K562 (cell line): Measurements from ENCODE around the gene EPHB3. TPM values are rescaled to one million over a fixed set of nuclear protein-coding genes. Genes with fewer than 3 reads are reported as not detected.

ENCODE experiments used
- ATAC-seq: fragments of 200-7000 bp; cut with Tn5 transposase; 3 replicates; pipeline ENCODE4 v1.9.1; 2020; ENCODE audit warnings: moderate library complexity
- BruUV-seq: library from RNA; stranded (reverse); fragments of 400-500 nt; replicated peaks from 2 replicates; lab custom pipeline; 2021; lab: Mats Ljungman, UMichigan
- CTCF ChIA-PET: fragments of 300-600 bp; formaldehyde crosslinking; extraction: SDS; loops from one replicate; lab custom pipeline; 2021; ENCODE audit warnings: low intra/inter-chr PET ratio; lab: Yijun Ruan, JAX
- POLR2A ChIA-PET: fragments of 300-600, 350-650 bp; sonication (Branson Sonifier 250); formaldehyde crosslinking; extraction: SDS; loops from one replicate; lab custom pipeline; 2021; ENCODE audit warnings: antibody characterized with exemption, inconsistent platforms; lab: Yijun Ruan, JAX
- DNase-seq, 4 experiments: peaks; one replicate each; pipeline versions ENCODE4 v3.0.0 to v3.0.0-alpha.2; 2011 to 2018; ENCODE audit warnings: low spot score in 3 of 4, mixed read lengths in 3 of 4; ENCODE audit errors: extremely low read depth in 1 of 4
- FAIRE-seq: peaks from 2 replicates; lab custom pipeline; 2011; peaks lifted over from hg19 to GRCh38; lab: Jason Lieb, UNC
- H2AFZ ChIP-seq: 2 replicates; pipeline ENCODE4 v1.6.0; 2011; ENCODE audit warnings: low read depth, low read length, control low read depth, inconsistent platforms
- H3K27ac ChIP-seq: fragments of 200-600 bp; 3 replicates; pipeline ENCODE4 v1.8.0; 2011; ENCODE audit warnings: low read depth, mild to moderate bottlenecking, control low read depth, inconsistent platforms, low read length, moderate library complexity, mixed read lengths; ENCODE audit errors: extremely low read depth
- H3K27me3 ChIP-seq, 2 experiments: fragments of 300-600 bp in 1 of 2; 2 replicates in 1 of 2; 3 replicates in 1 of 2; pipeline versions ENCODE4 v1.6.0 to v1.8.0; 2011; ENCODE audit warnings: inconsistent platforms in 2 of 2, low read length in 2 of 2, mild to moderate bottlenecking in 1 of 2, mixed read lengths in 1 of 2, moderate library complexity in 1 of 2; ENCODE audit not compliant: control insufficient read depth in 2 of 2, insufficient read depth in 2 of 2
- H3K36me3 ChIP-seq: fragments of 300-600 bp; 3 replicates; pipeline ENCODE4 v1.8.0; 2011; ENCODE audit warnings: mild to moderate bottlenecking, low read length, inconsistent platforms; ENCODE audit not compliant: control insufficient read depth, insufficient read depth
- H3K4me1 ChIP-seq, 2 experiments: fragments of 200-600 bp in 1 of 2; replicated peaks in 1 of 2; 2 replicates in 1 of 2; 3 replicates in 1 of 2; pipeline versions ENCODE4 v1.5.1 to v1.8.0; 2011; ENCODE audit warnings: inconsistent platforms in 2 of 2, low read length in 2 of 2, mild to moderate bottlenecking in 1 of 2, mixed read lengths in 1 of 2, moderate library complexity in 1 of 2; ENCODE audit not compliant: control insufficient read depth in 2 of 2, insufficient read depth in 2 of 2
- H3K4me2 ChIP-seq: 2 replicates; pipeline ENCODE4 v1.6.1; 2011; ENCODE audit warnings: low read length, control low read depth, inconsistent platforms, mixed read lengths; ENCODE audit not compliant: insufficient read depth
- H3K4me3 ChIP-seq: fragments of 200-600 bp; sonication (generic), shearing (Covaris generic); 2 replicates; pipeline ENCODE4 v1.5.1; 2016; ENCODE audit warnings: control low read depth, inconsistent platforms
- H3K79me2 ChIP-seq: fragments of 200-600 bp; 3 replicates; pipeline ENCODE4 v1.8.0; 2011; ENCODE audit warnings: low read length, inconsistent platforms; ENCODE audit not compliant: control insufficient read depth, insufficient read depth
- H3K9ac ChIP-seq, 2 experiments: 2 replicates each; pipeline versions ENCODE4 v1.6.0 to v1.6.1; 2011; ENCODE audit warnings: low read depth in 2 of 2, low read length in 2 of 2, control low read depth in 1 of 2, inconsistent platforms in 1 of 2, mild to moderate bottlenecking in 1 of 2, mixed read lengths in 1 of 2; ENCODE audit not compliant: insufficient read depth in 1 of 2
- H3K9me1 ChIP-seq: one replicate; pipeline ENCODE4 v1.6.0; 2011; ENCODE audit warnings: inconsistent platforms, mild to moderate bottlenecking, low read length, moderate library complexity; ENCODE audit not compliant: control insufficient read depth, insufficient read depth
- H3K9me3 ChIP-seq: replicated peaks from 2 replicates; pipeline ENCODE4 v1.5.1; 2011; ENCODE audit warnings: low read depth, low read length, inconsistent platforms; ENCODE audit not compliant: control insufficient read depth, insufficient read depth
- H4K20me1 ChIP-seq: replicated peaks from 2 replicates; pipeline ENCODE4 v1.6.1; 2011; ENCODE audit warnings: low read length, inconsistent platforms, mixed read lengths; ENCODE audit not compliant: control insufficient read depth, insufficient read depth
- ERF ChIP-seq: fragments of 450-650 bp; formaldehyde crosslinking; IDR thresholded peaks from 2 replicates; pipeline ENCODE4 v1.4.0; 2020; ENCODE audit warnings: mild to moderate bottlenecking, mixed read lengths
- FOSL1 ChIP-seq: fragments of 200-800 bp; sonication (Bioruptor generic); conservative IDR thresholded peaks from 2 replicates; pipeline ENCODE4 v1.6.1; 2016; ENCODE audit warnings: missing genetic modification characterization, missing compliant biosample characterization
- ILK ChIP-seq: fragments of 450-650 bp; IDR thresholded peaks from 2 replicates; pipeline ENCODE4 v1.6.1; 2016; ENCODE audit warnings: missing genetic modification characterization, low read depth, mild to moderate bottlenecking, missing compliant biosample characterization, moderate library complexity, borderline replicate concordance
- JUND ChIP-seq, 2 experiments: IDR thresholded peaks; 2 replicates in 1 of 2; 3 replicates in 1 of 2; pipeline ENCODE4 v1.6.1; 2011; ENCODE audit warnings: borderline replicate concordance in 2 of 2, low read depth in 2 of 2, low read length in 2 of 2, improper control_type of control experiment in 1 of 2, missing biosample characterization in 1 of 2, missing genetic modification characterization in 1 of 2, missing genetic modification reagents in 1 of 2
- MLX ChIP-seq, 2 experiments: fragments of 450-650 bp in 1 of 2; sonication (generic) in 1 of 2; formaldehyde crosslinking; conservative IDR thresholded peaks; 2 replicates each; pipeline versions ENCODE4 v1.4.0 to v1.8.1; 2020 to 2022; ENCODE audit warnings: mild to moderate bottlenecking in 1 of 2, missing genetic modification reagents in 1 of 2
- NR2C2 ChIP-seq, 2 experiments: fragments of 200-800 bp in 1 of 2; sonication (Bioruptor generic) in 1 of 2; sonication (generic) in 1 of 2; formaldehyde crosslinking in 1 of 2; IDR thresholded peaks; 2 replicates each; pipeline versions ENCODE4 v1.6.1 to v1.8.0; 2016 to 2022; ENCODE audit warnings: mild to moderate bottlenecking in 1 of 2, missing compliant biosample characterization in 1 of 2, missing genetic modification characterization in 1 of 2, missing genetic modification reagents in 1 of 2
- NR3C1 ChIP-seq: sonication (generic); formaldehyde crosslinking; IDR thresholded peaks from 2 replicates; pipeline ENCODE4 v1.8.1; 2022; ENCODE audit warnings: missing genetic modification reagents
- PPARD ChIP-seq: fragments of 250-450 bp; sonication (Bioruptor Pico); IDR thresholded peaks from 2 replicates; pipeline ENCODE4 v1.8.0; 2022; ENCODE audit warnings: inconsistent platforms, mild to moderate bottlenecking, moderate library complexity
- RBM25 ChIP-seq: fragments of 200-400 bp; formaldehyde crosslinking; IDR thresholded peaks from 2 replicates; pipeline ENCODE4 v1.6.1; 2018; ENCODE audit warnings: low read length, low read depth, moderate library complexity; ENCODE audit not compliant: severe bottlenecking
- ZNF239 ChIP-seq: fragments of 250-450 bp; sonication (Bioruptor Pico); IDR thresholded peaks from 2 replicates; pipeline ENCODE4 v1.4.0; 2020; ENCODE audit warnings: mild to moderate bottlenecking
- WGBS: fragments of 100-300 bp; shearing (Covaris generic); methylation state at CpG from one replicate; pipeline ENCODE4 v1.1.6; 2016; ENCODE audit warnings: low coverage, mixed read lengths; ENCODE audit not compliant: insufficient coverage; ENCODE audit errors: missing lambda C conversion rate; 5-methylcytosine and 5-hydroxymethylcytosine counted together
- in situ Hi-C: fragments of 300-500 bp; cut with MboI; formaldehyde crosslinking; loops from 4 replicates; pipeline ENCODE4 v1.15.0; 2018; ENCODE audit warnings: inconsistent platforms, mixed read lengths
- intact Hi-C: fragments of 100-400 bp; cut with micrococcal nuclease; formaldehyde crosslinking; loops from 2 replicates; pipeline ENCODE4 v1.14.2; 2022
- polyA plus RNA-seq, 8 experiments: library from polyadenylated mRNA; depleted of rRNA in 4 of 8; stranded (reverse) in 5 of 8; unstranded in 3 of 8; fragments of >200 nt; fragmentation: Nextera tagmentation in 2 of 8; fragmentation: Illumina TruSeq in 1 of 8; extraction: Ambion mirVana in 2 of 8; extraction: Trizol in 1 of 8; gene quantifications; 2 replicates each; pipeline versions ENCODE4 v1.2.1 to v1.2.3, GENCODE V29; 2011 to 2014; ENCODE audit warnings: inconsistent platforms in 1 of 8, missing spikeins in 1 of 8
- total RNA-seq, 7 experiments: library from RNA; depleted of rRNA in 6 of 7; stranded (reverse); fragments of >200 nt in 6 of 7; fragmentation: Illumina TruSeq in 2 of 7; extraction: Trizol in 2 of 7; gene quantifications; 2 replicates each; pipeline versions ENCODE4 v1.2.1 to v1.2.3, GENCODE V29; 2011 to 2021; ENCODE audit warnings: low replicate concordance in 1 of 7
- TF ChIP-seq, protein P1 (sequence below), 2 experiments: fragments of 450-650 bp in 1 of 2; IDR thresholded peaks; 2 replicates each; pipeline ENCODE4 v1.6.1; 2011 to 2017; ENCODE audit warnings: low read depth in 2 of 2, antibody characterized with exemption in 1 of 2, borderline replicate concordance in 1 of 2, low read length in 1 of 2, mild to moderate bottlenecking in 1 of 2, mixed read lengths in 1 of 2; ENCODE audit not compliant: control insufficient read depth in 1 of 2
- TF ChIP-seq, protein P2 (sequence below): fragments of 250-450 bp; sonication (Bioruptor Pico); IDR thresholded peaks from 2 replicates; pipeline ENCODE4 v1.8.0; 2021; ENCODE audit warnings: borderline replicate concordance, mild to moderate bottlenecking, moderate library complexity; ENCODE audit not compliant: poor library complexity, severe bottlenecking

EPHB3 gene
- total and polyA plus RNA-seq, 9 of the 15 experiments (the other 6 are each of a cell fraction or from before 2014, with no cell fraction given) = not detected

DNA sequence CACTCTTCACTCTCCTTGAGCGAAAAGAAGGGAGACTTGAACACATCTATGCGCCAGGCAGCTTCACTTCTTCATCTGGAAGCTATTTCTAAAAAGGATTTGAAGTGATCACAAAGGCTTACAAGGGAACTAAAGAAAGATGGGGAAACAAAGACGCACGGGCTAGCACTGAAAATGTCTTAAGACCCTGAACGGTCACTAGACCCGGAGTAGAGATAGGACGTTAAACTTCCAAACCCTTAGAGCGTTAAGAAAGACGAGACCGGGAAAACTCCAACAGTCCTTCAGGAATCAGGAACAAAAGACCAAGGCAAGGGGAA, 47.5 kb upstream of the EPHB3 start (continued):
- TF ChIP-seq, protein P1, sequence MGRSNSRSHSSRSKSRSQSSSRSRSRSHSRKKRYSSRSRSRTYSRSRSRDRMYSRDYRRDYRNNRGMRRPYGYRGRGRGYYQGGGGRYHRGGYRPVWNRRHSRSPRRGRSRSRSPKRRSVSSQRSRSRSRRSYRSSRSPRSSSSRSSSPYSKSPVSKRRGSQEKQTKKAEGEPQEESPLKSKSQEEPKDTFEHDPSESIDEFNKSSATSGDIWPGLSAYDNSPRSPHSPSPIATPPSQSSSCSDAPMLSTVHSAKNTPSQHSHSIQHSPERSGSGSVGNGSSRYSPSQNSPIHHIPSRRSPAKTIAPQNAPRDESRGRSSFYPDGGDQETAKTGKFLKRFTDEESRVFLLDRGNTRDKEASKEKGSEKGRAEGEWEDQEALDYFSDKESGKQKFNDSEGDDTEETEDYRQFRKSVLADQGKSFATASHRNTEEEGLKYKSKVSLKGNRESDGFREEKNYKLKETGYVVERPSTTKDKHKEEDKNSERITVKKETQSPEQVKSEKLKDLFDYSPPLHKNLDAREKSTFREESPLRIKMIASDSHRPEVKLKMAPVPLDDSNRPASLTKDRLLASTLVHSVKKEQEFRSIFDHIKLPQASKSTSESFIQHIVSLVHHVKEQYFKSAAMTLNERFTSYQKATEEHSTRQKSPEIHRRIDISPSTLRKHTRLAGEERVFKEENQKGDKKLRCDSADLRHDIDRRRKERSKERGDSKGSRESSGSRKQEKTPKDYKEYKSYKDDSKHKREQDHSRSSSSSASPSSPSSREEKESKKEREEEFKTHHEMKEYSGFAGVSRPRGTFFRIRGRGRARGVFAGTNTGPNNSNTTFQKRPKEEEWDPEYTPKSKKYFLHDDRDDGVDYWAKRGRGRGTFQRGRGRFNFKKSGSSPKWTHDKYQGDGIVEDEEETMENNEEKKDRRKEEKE (IDR thresholded peaks at IDR 0.05; ENCODE audit: borderline replicate concordance in 1 of 2, control insufficient read depth in 1 of 2, low read depth in 2 of 2, low read length in 1 of 2) = no peak

DNA sequence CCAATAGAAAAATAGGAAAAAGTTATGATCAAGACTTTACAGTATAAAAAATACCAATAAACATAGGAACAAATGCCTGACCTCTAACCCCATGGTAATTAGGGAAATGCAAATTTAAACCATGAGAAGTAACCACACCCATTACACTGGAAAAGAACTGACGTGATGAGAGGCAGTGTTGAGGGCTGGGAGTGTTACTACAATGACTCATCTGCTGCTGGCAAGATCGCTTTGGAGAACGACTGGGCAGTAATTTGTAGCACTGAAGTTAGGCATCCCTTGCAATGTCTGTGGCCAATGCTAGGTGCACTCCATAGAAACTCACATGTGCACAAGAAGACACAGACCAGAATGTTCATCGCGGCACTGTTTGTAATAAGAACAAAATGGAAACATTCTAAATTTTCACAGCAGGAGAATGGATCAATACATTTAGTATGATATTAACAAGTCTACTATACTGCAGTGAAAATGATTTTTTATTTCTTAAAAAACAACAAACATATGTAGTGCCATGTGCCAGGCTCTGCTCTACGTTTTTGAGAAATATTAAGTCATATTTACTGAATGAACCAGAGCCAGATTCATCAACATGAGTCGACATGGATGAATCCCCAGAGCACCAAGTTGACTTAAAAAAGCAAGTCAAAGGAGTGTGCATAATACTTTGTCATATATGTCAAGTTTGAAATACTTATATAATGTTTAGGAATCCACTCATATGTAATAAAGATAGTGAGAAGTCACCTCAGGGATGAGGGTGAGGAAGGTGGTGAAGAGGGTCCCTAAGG, 37.6 kb upstream of the EPHB3 start:
- H3K4me1 ChIP-seq = peaks cover 0 to 11% of the 10 kb centered on the region in 2 experiments; a peak in 2 of 5 replicates
- no peak overlapping the region for H3K27ac ChIP-seq
- H3K27me3 ChIP-seq = peaks cover 27 to 39% of the 10 kb centered on the region in 2 experiments
- DNase-seq (peak in 3 of 4 experiments; percentile 26 to 48 (median 40)), ATAC-seq (peak; percentile 94), FAIRE-seq (peak; percentile 70)
- H3K4me3 ChIP-seq = no peak overlapping the region
- H3K9me3 ChIP-seq = no peaks in the 10 kb centered on the region
- CTCF ChIA-PET = interaction anchor here (0.5 kb wide), 1 partner anchor 113 kb away, joined by 4 read pairs; no protein-coding TSS in a partner anchor
- no peaks in the 10 kb centered on the region for H3K9me1 ChIP-seq
- H3K36me3 ChIP-seq = no peaks in the 10 kb centered on the region
- intact Hi-C loops = no loop called here
- no peak overlapping the region for H3K4me2 ChIP-seq
- H3K79me2 ChIP-seq = no peaks in the 10 kb centered on the region
- no peak overlapping the region for H2AFZ ChIP-seq
- 10% methylated on average over 7 of the region's 7 CpGs for WGBS
- in situ Hi-C loops = no loop called here
- BruUV-seq = no TSS peak
- no peaks in the 10 kb centered on the region for H4K20me1 ChIP-seq
- POLR2A ChIA-PET = no interaction called here
- no peak overlapping the region for H3K9ac ChIP-seq
- TF ChIP-seq NR2C2 (CRISPR knock-in tag; IDR thresholded peaks at IDR 0.05) (no peak), NR2C2 (tag; IDR thresholded peaks at IDR 0.05) (peak; percentile 91), ZNF239 (CRISPR knock-in tag) (no peak), JUND (IDR thresholded peaks at IDR 0.05; ENCODE audit: borderline replicate concordance, low read depth, low read length) (peak; percentile 86), JUND (tag; IDR thresholded peaks at IDR 0.05; ENCODE audit: borderline replicate concordance, low read depth, low read length) (peak; percentile 91; the same call in 2 of the 3 replicates), MLX (CRISPR knock-in tag; conservative IDR thresholded peaks at IDR 0.05) (no peak), ILK (no peak), ERF (CRISPR knock-in tag) (no peak), PPARD (no peak), FOSL1 (peak; percentile 84), NR3C1 (CRISPR knock-in tag) (no peak), RBM25 (no peak)
- TF ChIP-seq, protein P2, sequence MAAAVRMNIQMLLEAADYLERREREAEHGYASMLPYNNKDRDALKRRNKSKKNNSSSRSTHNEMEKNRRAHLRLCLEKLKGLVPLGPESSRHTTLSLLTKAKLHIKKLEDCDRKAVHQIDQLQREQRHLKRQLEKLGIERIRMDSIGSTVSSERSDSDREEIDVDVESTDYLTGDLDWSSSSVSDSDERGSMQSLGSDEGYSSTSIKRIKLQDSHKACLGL = no peak
